ENCODE data around the gene XYLT1. TPM values are rescaled to one million over a fixed set of nuclear protein-coding genes. Genes with fewer than 3 reads are reported as not detected.
A peak's percentile ranks its signal among the peaks of the same experiment; 100 is the strongest.

The XYLT1 gene
- total and polyA plus RNA-seq, 8 donors, result 6.0 to 8.4 (median 7.3) TPM

DNA sequence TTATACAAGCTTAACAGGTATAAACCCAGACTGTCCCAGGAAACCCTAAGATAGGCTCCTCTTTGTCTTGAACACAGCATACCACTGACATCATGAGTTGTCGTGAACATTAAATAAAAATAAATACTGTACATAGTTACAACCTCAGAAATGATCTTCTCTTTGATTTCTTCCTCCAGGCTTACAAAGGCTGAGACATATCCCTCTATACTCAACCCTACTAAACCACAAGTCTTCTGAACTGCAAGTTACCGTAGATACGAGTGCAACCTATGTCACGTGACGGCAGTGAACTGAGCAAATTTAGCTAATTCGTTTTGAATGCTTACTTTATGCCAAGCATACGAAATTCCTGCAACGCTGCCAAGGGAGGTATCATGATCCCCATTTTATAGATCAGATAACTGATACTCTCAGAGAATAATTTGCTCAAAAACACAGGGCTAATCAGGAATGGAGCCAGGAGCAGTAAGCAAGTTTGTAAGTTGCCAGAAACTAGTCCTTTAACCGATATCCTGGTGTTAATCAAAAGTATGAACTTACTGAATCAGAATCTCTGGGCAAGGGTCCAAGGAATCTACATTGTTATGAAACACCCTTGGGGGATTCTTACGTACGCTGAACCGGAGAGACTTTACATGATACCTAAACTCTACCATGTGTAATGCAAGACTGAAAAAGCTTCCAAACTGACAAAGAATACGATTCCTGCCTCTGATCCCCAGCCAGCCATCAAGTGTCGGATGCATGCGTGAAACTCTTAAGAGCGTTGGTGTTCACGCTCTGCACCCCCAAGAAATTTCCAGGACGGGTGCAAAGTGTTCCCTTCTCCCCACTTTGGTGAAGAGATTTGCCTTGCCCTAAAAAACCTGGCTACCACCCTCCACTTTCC is 106.2 kb downstream of the XYLT1 start:
- peak in 1 of 4 donors; percentile 56 for DNase-seq
- intact Hi-C loops (cut with DNase I), result no loop called here
- no peaks in the 10 kb centered on the region for H3K36me3 ChIP-seq
- H3K4me1 ChIP-seq, result peaks cover 7 to 73% of the 10 kb centered on the region in 2 donors
- peak; percentile 10 for ATAC-seq
- H3K27ac ChIP-seq, result no peak overlapping the region
- H3K27me3 ChIP-seq, result no peaks in the 10 kb centered on the region
- TF ChIP-seq, protein P1, sequence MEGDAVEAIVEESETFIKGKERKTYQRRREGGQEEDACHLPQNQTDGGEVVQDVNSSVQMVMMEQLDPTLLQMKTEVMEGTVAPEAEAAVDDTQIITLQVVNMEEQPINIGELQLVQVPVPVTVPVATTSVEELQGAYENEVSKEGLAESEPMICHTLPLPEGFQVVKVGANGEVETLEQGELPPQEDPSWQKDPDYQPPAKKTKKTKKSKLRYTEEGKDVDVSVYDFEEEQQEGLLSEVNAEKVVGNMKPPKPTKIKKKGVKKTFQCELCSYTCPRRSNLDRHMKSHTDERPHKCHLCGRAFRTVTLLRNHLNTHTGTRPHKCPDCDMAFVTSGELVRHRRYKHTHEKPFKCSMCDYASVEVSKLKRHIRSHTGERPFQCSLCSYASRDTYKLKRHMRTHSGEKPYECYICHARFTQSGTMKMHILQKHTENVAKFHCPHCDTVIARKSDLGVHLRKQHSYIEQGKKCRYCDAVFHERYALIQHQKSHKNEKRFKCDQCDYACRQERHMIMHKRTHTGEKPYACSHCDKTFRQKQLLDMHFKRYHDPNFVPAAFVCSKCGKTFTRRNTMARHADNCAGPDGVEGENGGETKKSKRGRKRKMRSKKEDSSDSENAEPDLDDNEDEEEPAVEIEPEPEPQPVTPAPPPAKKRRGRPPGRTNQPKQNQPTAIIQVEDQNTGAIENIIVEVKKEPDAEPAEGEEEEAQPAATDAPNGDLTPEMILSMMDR (IDR thresholded peaks at IDR 0.05), result no peak
- H3K4me3 ChIP-seq, result no peak overlapping the region
- no peaks in the 10 kb centered on the region for H3K9me3 ChIP-seq

DNA sequence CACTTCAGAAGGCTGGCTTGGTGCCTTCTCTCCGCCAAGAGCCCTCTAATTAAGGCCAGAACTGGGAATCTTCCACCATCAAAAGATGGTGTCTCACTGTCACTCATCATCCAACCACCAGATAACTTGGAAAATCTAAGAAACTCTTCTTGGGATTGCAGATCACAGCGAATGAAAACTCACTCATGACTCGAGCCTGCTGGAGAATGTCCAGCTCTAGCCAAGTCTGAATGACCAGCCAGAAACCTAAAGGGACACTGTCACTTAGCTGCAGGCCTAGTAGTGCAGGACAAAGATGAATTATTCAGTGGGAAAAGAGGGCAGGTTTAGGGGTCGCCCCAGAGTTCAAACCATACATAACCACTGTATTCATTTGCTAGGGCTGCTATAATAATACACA is 107.8 kb downstream of the XYLT1 start:
- TF ChIP-seq, protein P1 (IDR thresholded peaks at IDR 0.05), result no peak
- no peak for ATAC-seq
- Histone ChIP-seq H3K36me3 (no peaks in the 10 kb centered on the region), H3K9me3 (no peaks in the 10 kb centered on the region), H3K27me3 (no peaks in the 10 kb centered on the region), H3K4me1 (peaks cover 7 to 73% of the 10 kb centered on the region in 2 donors), H3K4me3 (no peak overlapping the region), H3K27ac (no peak overlapping the region)
- no peak for DNase-seq
- intact Hi-C loops (cut with DNase I), result no loop called here

DNA sequence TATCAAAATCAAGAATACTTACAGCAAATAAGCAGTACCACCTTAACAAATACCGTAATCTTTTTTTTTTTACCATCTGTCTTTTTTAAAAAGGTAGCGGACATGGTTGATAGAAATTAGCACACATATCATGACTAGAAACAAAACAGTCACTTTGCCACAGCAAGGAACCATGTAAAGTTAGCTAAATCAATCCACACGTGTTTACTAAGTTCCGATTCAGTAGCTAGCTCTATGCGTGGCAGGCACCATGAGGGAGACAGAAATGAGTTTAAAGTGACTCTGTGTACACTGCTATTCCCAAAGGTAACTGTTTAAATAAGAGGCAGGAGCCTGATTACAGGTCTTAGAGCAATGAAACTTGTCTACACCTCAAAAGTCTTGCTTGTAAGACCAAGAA is 108.6 kb downstream of the XYLT1 start:
- TF ChIP-seq, protein P1 (IDR thresholded peaks at IDR 0.05), result no peak
- H3K27me3 ChIP-seq, result no peaks in the 10 kb centered on the region
- H3K9me3 ChIP-seq, result no peaks in the 10 kb centered on the region
- peaks cover 7 to 72% of the 10 kb centered on the region in 2 donors for H3K4me1 ChIP-seq
- intact Hi-C loops (cut with DNase I), result no loop called here
- ATAC-seq, result no peak
- no peak overlapping the region for H3K4me3 ChIP-seq
- DNase-seq, result no peak
- no peak overlapping the region for H3K27ac ChIP-seq
- H3K36me3 ChIP-seq, result no peaks in the 10 kb centered on the region

DNA sequence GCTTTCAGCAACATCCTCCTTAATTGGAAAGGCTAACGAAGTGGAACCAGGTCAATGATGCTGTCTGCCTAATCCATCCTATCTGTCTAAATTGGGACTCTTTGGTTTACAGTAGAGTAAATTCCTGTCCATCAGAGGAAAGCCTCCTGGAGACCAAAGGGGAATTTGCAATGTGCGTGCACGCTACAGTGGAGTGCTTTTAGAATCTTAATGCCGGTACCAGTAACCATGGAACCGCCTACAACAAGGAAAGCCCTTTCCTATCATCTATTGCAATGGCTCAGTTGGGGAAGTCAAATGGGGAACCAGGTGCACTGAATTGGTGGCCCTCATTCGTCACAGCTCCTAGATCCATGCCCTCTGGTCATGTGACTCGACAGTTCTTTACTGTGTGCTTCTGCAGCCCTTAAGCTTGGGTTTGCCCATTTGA is 110.1 kb downstream of the XYLT1 start:
- H3K4me3 ChIP-seq, result no peak overlapping the region
- H3K27me3 ChIP-seq, result no peaks in the 10 kb centered on the region
- intact Hi-C loops (cut with DNase I), result no loop called here
- TF ChIP-seq, protein P1 (IDR thresholded peaks at IDR 0.05), result no peak
- H3K9me3 ChIP-seq, result no peaks in the 10 kb centered on the region
- H3K36me3 ChIP-seq, result no peaks in the 10 kb centered on the region
- H3K4me1 ChIP-seq, result peaks cover 7 to 69% of the 10 kb centered on the region in 2 donors
- DNase-seq, result no peak
- H3K27ac ChIP-seq, result peak overlapping the region in 1 of 2 donors; percentile 68
- ATAC-seq, result peak; percentile 35

DNA sequence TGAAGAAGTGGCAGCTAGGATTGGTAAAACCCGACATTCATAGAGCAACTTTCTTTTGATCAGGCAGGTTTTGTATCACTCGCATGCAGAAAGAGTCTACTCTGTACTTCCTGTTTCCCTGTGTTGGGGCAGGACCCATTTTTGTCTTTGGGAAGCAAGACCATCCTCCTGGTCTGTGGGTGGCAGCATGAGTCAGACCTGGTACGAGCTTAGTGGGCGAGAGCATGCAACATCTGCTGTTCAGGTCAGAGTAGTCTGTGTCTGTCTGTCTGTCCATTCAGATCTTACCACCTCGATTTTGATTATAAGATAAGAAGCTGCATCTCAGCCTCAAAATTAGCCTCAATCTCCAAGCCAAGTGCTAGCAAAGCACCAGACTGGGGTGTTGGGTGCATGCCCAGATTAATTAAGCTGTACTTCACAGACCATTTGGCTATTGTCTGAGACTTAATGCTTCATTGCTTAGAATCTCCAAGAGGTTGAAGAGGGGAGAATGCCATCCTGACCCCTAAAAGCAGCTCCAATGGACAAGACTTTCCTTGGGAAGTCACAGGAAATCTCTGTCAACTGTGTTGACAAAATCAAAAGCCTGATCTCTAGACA is 110.9 kb downstream of the XYLT1 start:
- Histone ChIP-seq H3K27ac (peak overlapping the region in 1 of 2 donors; percentile 68), H3K27me3 (no peaks in the 10 kb centered on the region), H3K9me3 (no peaks in the 10 kb centered on the region), H3K36me3 (no peaks in the 10 kb centered on the region), H3K4me3 (no peak overlapping the region), H3K4me1 (peaks cover 7 to 60% of the 10 kb centered on the region in 2 donors)
- DNase-seq (no peak), ATAC-seq (peak; percentile 60)
- intact Hi-C loops (cut with DNase I), result no loop called here
- TF ChIP-seq, protein P1 (IDR thresholded peaks at IDR 0.05), result no peak
